Esophagus squamous epithelium (tissue), 4 donors: ENCODE results near the gene SMNDC1.

Experiments used
- POLR2A ChIP-seq, 4 donors: fragments of 450-650 bp; IDR thresholded peaks; one replicate each; pipeline ENCODE4 v1.6.1; 2017; ENCODE audit warnings: antibody characterized with exemption in 4 of 4, mild to moderate bottlenecking in 4 of 4, moderate library complexity in 3 of 4
- TF ChIP-seq, protein P1 (sequence below), 6 experiments: fragments of 450-650 bp in 4 of 6; fragments of 200-600 bp in 2 of 6; sonication (generic) in 2 of 6; IDR thresholded peaks; one replicate each; pipeline ENCODE4 v1.5.1; 2016 to 2019; ENCODE audit warnings: antibody characterized with exemption in 6 of 6, mild to moderate bottlenecking in 4 of 6, moderate library complexity in 4 of 6

DNA sequence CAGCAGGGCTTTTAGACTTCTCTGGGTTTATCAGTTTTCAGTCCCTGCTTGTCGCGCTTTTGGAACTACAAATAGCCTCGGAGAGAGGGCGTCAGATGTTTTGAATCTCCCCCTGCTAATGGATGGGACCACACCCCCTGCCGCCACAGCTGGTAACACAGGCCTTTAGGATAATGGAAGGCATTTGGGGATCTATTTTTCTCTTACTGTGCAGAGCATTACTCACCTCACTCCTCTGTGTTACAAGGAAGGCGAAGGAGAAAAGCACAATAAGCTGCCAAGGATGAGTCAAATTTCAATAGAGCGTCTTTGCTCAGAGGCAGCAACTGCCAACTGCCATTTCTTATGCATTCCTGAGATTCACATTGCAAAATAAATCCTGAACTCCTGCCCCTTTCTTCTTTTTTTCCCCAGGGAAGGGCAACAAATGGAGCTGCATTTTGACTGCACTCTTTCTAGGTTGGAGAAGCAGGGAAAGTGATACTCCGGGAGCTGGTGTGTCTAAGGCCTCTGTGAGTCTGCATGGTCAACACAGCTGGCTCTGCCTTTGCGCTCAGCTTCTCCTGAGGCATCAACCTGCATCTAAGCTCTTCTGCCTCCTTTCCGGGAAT lies 31.5 kb upstream of the SMNDC1 start:
- no peak for TF ChIP-seq POLR2A (IDR thresholded peaks at IDR 0.05)
- TF ChIP-seq, protein P1, sequence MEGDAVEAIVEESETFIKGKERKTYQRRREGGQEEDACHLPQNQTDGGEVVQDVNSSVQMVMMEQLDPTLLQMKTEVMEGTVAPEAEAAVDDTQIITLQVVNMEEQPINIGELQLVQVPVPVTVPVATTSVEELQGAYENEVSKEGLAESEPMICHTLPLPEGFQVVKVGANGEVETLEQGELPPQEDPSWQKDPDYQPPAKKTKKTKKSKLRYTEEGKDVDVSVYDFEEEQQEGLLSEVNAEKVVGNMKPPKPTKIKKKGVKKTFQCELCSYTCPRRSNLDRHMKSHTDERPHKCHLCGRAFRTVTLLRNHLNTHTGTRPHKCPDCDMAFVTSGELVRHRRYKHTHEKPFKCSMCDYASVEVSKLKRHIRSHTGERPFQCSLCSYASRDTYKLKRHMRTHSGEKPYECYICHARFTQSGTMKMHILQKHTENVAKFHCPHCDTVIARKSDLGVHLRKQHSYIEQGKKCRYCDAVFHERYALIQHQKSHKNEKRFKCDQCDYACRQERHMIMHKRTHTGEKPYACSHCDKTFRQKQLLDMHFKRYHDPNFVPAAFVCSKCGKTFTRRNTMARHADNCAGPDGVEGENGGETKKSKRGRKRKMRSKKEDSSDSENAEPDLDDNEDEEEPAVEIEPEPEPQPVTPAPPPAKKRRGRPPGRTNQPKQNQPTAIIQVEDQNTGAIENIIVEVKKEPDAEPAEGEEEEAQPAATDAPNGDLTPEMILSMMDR (IDR thresholded peaks at IDR 0.05), result peak in 2 of 6 experiments; percentile 33 to 54
